ENCODE results near the gene RCC2. TPM values are rescaled to one million over a fixed set of nuclear protein-coding genes. Genes with fewer than 3 reads are reported as not detected.

RCC2 gene
- total and polyA plus RNA-seq, 2 donors (not counting 3 experiments of a cell fraction or from before 2014, with no cell fraction given): 137 to 166 TPM

GRCh38 chr1:17463991-17464390 lies 24.5 kb upstream of the RCC2 start:
- no peak overlapping the region for H3K9ac ChIP-seq (replicated peaks; ENCODE audit: extremely low read depth, insufficient read depth, low read length)
- dilution Hi-C loops (cut with MboI; ENCODE audit: extremely low pct_ligation_motif_present, low sequenced_read_pairs) (no loop called here), intact Hi-C loops (cut with micrococcal nuclease) (no loop called here)
- H3K9me1 ChIP-seq (replicated peaks; ENCODE audit: control insufficient read depth, extremely low read depth, insufficient read depth, low read length): no peaks in the 10 kb centered on the region
- BruUV-seq (replicated peaks): no TSS peak
- no peak overlapping the region for H2AFZ ChIP-seq (ENCODE audit: low read depth, low read length)
- H3K27ac ChIP-seq (ENCODE audit: insufficient read depth, low read depth, low read length): no peak overlapping the region
- H3K4me2 ChIP-seq (ENCODE audit: insufficient read depth, low read length): no peak overlapping the region
- DNase-seq (ENCODE audit: low read depth, low spot score) (no peak), FAIRE-seq (no peak)
- H3K9me3 ChIP-seq (replicated peaks; ENCODE audit: control insufficient read depth, insufficient read depth, low read length): no peaks in the 10 kb centered on the region
- H3K4me3 ChIP-seq (replicated peaks in 1 of 3; ENCODE audit: insufficient read depth in 1 of 3, low read depth in 1 of 3, low read length in 3 of 3): no peak overlapping the region
- no peaks in the 10 kb centered on the region for H3K36me3 ChIP-seq (ENCODE audit: control insufficient read depth in 2 of 2, extremely low read depth in 1 of 2, insufficient read depth in 2 of 2, low read length in 2 of 2)
- H3K79me2 ChIP-seq (ENCODE audit: control insufficient read depth, insufficient read depth, low read length): no peaks in the 10 kb centered on the region
- H3K4me1 ChIP-seq (ENCODE audit: control insufficient read depth, extremely low read depth, insufficient read depth, low read length): no peaks in the 10 kb centered on the region
- H3K27me3 ChIP-seq (ENCODE audit: control insufficient read depth in 2 of 2, insufficient read depth in 2 of 2, low read length in 2 of 2): no peaks in the 10 kb centered on the region
- CTCF ChIA-PET: interaction anchor here (5.3 kb wide), 1 partner anchor 13 kb away, joined by 22 read pairs; no protein-coding TSS in a partner anchor
- TF ChIP-seq POLR2A (IDR thresholded peaks at IDR 0.05; ENCODE audit: low read depth, low read length): no peak
- TF ChIP-seq MYC (IDR thresholded peaks at IDR 0.05; ENCODE audit: low read depth, low read length): no peak
- no peak for TF ChIP-seq FOS (IDR thresholded peaks at IDR 0.05; ENCODE audit: borderline replicate concordance, insufficient read depth, low read length)
- no peak for TF ChIP-seq MAX (IDR thresholded peaks at IDR 0.05; ENCODE audit: insufficient read depth, insufficient read length)
- no peak for TF ChIP-seq EZH2 (IDR thresholded peaks at IDR 0.05; ENCODE audit: borderline replicate concordance, low read depth, low read length, severe bottlenecking)
- TF ChIP-seq CTCF (IDR thresholded peaks at IDR 0.05; ENCODE audit: extremely low read depth in 1 of 2, insufficient read depth in 1 of 2, low read depth in 1 of 2, low read length in 2 of 2): no peak
- H4K20me1 ChIP-seq (replicated peaks; ENCODE audit: control insufficient read depth, extremely low read depth, insufficient read depth, low read length): no peaks in the 10 kb centered on the region
- POLR2A ChIA-PET: no interaction called here

GRCh38 chr1:17462669-17463068 lies 23.2 kb upstream of the RCC2 start:
- CTCF ChIA-PET: no interaction called here
- intact Hi-C loops (cut with micrococcal nuclease): no loop called here

More at GRCh38 chr1:17462669-17463068, 23.2 kb upstream of the RCC2 start:
- no peaks in the 10 kb centered on the region for H3K79me2 ChIP-seq (ENCODE audit: control insufficient read depth, insufficient read depth, low read length)
- H3K9me3 ChIP-seq (replicated peaks; ENCODE audit: control insufficient read depth, insufficient read depth, low read length): no peaks in the 10 kb centered on the region
- no peaks in the 10 kb centered on the region for H3K4me1 ChIP-seq (ENCODE audit: control insufficient read depth, extremely low read depth, insufficient read depth, low read length)
- no peak overlapping the region for H3K9ac ChIP-seq (replicated peaks; ENCODE audit: extremely low read depth, insufficient read depth, low read length)
- TF ChIP-seq GATA2 (IDR thresholded peaks at IDR 0.05; ENCODE audit: insufficient read depth, insufficient read length, low read depth, low read length) (no peak), JUN (IDR thresholded peaks at IDR 0.05; ENCODE audit: borderline replicate concordance, insufficient read depth, insufficient read length, low read depth) (no peak), POLR2AphosphoS5 (IDR thresholded peaks at IDR 0.05; ENCODE audit: insufficient read depth, low read depth, low read length) (no peak), CTCF (IDR thresholded peaks at IDR 0.05; ENCODE audit: extremely low read depth in 1 of 2, insufficient read depth in 1 of 2, low read depth in 1 of 2, low read length in 2 of 2) (no peak)
- H3K9me1 ChIP-seq (replicated peaks; ENCODE audit: control insufficient read depth, extremely low read depth, insufficient read depth, low read length): no peaks in the 10 kb centered on the region
- H3K27me3 ChIP-seq (ENCODE audit: control insufficient read depth in 2 of 2, insufficient read depth in 2 of 2, low read length in 2 of 2): no peaks in the 10 kb centered on the region
- FAIRE-seq (no peak), DNase-seq (ENCODE audit: low read depth, low spot score) (no peak)
- H3K27ac ChIP-seq (ENCODE audit: insufficient read depth, low read depth, low read length): no peak overlapping the region
- H3K4me3 ChIP-seq (replicated peaks in 1 of 3; ENCODE audit: insufficient read depth in 1 of 3, low read depth in 1 of 3, low read length in 3 of 3): no peak overlapping the region
- no peak overlapping the region for H2AFZ ChIP-seq (ENCODE audit: low read depth, low read length)
- dilution Hi-C loops (cut with MboI; ENCODE audit: extremely low pct_ligation_motif_present, low sequenced_read_pairs): no loop called here
- no TSS peak for BruUV-seq (replicated peaks)
- H3K36me3 ChIP-seq (ENCODE audit: control insufficient read depth in 2 of 2, extremely low read depth in 1 of 2, insufficient read depth in 2 of 2, low read length in 2 of 2): no peaks in the 10 kb centered on the region
- POLR2A ChIA-PET: no interaction called here
- no peak overlapping the region for H3K4me2 ChIP-seq (ENCODE audit: insufficient read depth, low read length)
- no peaks in the 10 kb centered on the region for H4K20me1 ChIP-seq (replicated peaks; ENCODE audit: control insufficient read depth, extremely low read depth, insufficient read depth, low read length)
